H1 (cell line): ENCODE measurements around the gene SH2D4B. TPM values are rescaled to one million over a fixed set of nuclear protein-coding genes. Genes with fewer than 3 reads are reported as not detected.
A peak's percentile ranks its signal among the peaks of the same experiment; 100 is the strongest.

Experiments
- CTCF ChIA-PET: fragments of 300-600 bp; sonication (Branson Sonifier 250); formaldehyde crosslinking; loops from one replicate; lab custom pipeline; 2021; ENCODE audit not compliant: partially characterized antibody; lab: Charles Lee
- POLR2A ChIA-PET: fragments of 300-600 bp; sonication (Branson Sonifier 250); formaldehyde crosslinking; loops from one replicate; lab custom pipeline; 2021; ENCODE audit warnings: inconsistent platforms; ENCODE audit not compliant: partially characterized antibody; lab: Charles Lee
- DNase-seq, 2 experiments: peaks; one replicate each; pipeline versions ENCODE4 v3.0.0 to v3.0.0-alpha.2; 2010 to 2022; ENCODE audit warnings: low spot score in 2 of 2, low read depth in 1 of 2, mixed read lengths in 1 of 2
- FAIRE-seq: peaks from 2 replicates; lab custom pipeline; 2011; peaks lifted over from hg19 to GRCh38; lab: Jason Lieb, UNC
- H2AFZ ChIP-seq: 2 replicates; pipeline ENCODE4 v1.8.1; 2012; ENCODE audit warnings: low read length, inconsistent platforms
- H2AK5ac ChIP-seq: 2 replicates; pipeline ENCODE4 v1.6.1; 2013; ENCODE audit warnings: low read depth, low read length
- H2BK120ac ChIP-seq: replicated peaks from 2 replicates; pipeline ENCODE3; 2013; ENCODE audit warnings: low read depth, low read length, inconsistent platforms
- H2BK12ac ChIP-seq: 2 replicates; pipeline ENCODE4 v1.6.1; 2013; ENCODE audit warnings: low read depth, low read length
- H2BK15ac ChIP-seq: 2 replicates; pipeline ENCODE4 v1.6.1; 2013; ENCODE audit warnings: low read length
- H2BK20ac ChIP-seq: 2 replicates; pipeline ENCODE4 v1.6.1; 2013; ENCODE audit warnings: low read length
- H2BK5ac ChIP-seq: 2 replicates; pipeline ENCODE4 v1.6.1; 2013; ENCODE audit warnings: low read depth, low read length
- H3K14ac ChIP-seq: 2 replicates; pipeline ENCODE4 v1.6.1; 2013; ENCODE audit warnings: inconsistent platforms; ENCODE audit not compliant: insufficient read length
- H3K18ac ChIP-seq: 2 replicates; pipeline ENCODE4 v1.6.1; 2013; ENCODE audit warnings: low read length; ENCODE audit errors: extremely low read depth
- H3K23ac ChIP-seq: 2 replicates; pipeline ENCODE4 v1.6.1; 2013; ENCODE audit warnings: inconsistent platforms; ENCODE audit not compliant: insufficient read length
- H3K23me2 ChIP-seq: 2 replicates; pipeline ENCODE4 v1.6.1; 2013; ENCODE audit warnings: low read depth, low read length
- H3K27ac ChIP-seq: 2 replicates; pipeline ENCODE4 v1.6.1; 2011; ENCODE audit warnings: low read depth, low read length, inconsistent platforms
- H3K27me3 ChIP-seq, 4 experiments: replicated peaks in 1 of 4; 1 replicate in 1 of 4; 2 replicates in 3 of 4; pipeline versions ENCODE4 v1.6.1 to v1.8.1; 2011 to 2013; ENCODE audit warnings: low read length in 3 of 4, mild to moderate bottlenecking in 3 of 4, inconsistent platforms in 2 of 4, mixed read lengths in 2 of 4, moderate library complexity in 1 of 4; ENCODE audit not compliant: control insufficient read depth in 3 of 4, insufficient read depth in 3 of 4; ENCODE audit errors: extremely low read depth in 1 of 4
- H3K36me3 ChIP-seq, 4 experiments: 2 replicates each; pipeline versions ENCODE4 v1.6.1 to v1.8.1; 2011 to 2013; ENCODE audit warnings: mild to moderate bottlenecking in 4 of 4, low read length in 3 of 4, moderate library complexity in 2 of 4, control low read depth in 1 of 4, inconsistent platforms in 1 of 4; ENCODE audit not compliant: insufficient read depth in 4 of 4, control insufficient read depth in 2 of 4
- H3K4ac ChIP-seq: replicated peaks from 2 replicates; pipeline ENCODE3; 2013; ENCODE audit warnings: low read length, low read depth, mixed read lengths, inconsistent platforms; ENCODE audit not compliant: insufficient read length
- H3K4me1 ChIP-seq, 4 experiments: replicated peaks in 1 of 4; 1 replicate in 1 of 4; 2 replicates in 3 of 4; pipeline versions ENCODE4 v1.6.1 to v1.8.1; 2011 to 2013; ENCODE audit warnings: low read length in 3 of 4, inconsistent platforms in 2 of 4, mixed read lengths in 1 of 4; ENCODE audit not compliant: insufficient read depth in 4 of 4, control insufficient read depth in 3 of 4
- H3K4me2 ChIP-seq, 2 experiments: 2 replicates each; pipeline versions ENCODE4 v1.6.1 to v1.8.1; 2011 to 2013; ENCODE audit warnings: low read depth in 2 of 2, low read length in 2 of 2, control low read depth in 1 of 2, inconsistent platforms in 1 of 2, mild to moderate bottlenecking in 1 of 2; ENCODE audit not compliant: insufficient read depth in 1 of 2
- H3K4me3 ChIP-seq, 4 experiments: fragments of 200-600, 300-600 bp in 1 of 4; sonication (generic), shearing (Covaris generic), sonication (Bioruptor Twin) in 1 of 4; 2 replicates each; pipeline versions ENCODE4 v1.5.1 to v1.8.1; 2011 to 2016; ENCODE audit warnings: low read length in 4 of 4, low read depth in 3 of 4, control low read depth in 2 of 4, inconsistent platforms in 2 of 4, mild to moderate bottlenecking in 2 of 4, mixed read lengths in 1 of 4, moderate library complexity in 1 of 4; ENCODE audit not compliant: insufficient read depth in 2 of 4; ENCODE audit errors: extremely low read depth in 1 of 4
- H3K56ac ChIP-seq: replicated peaks from 2 replicates; pipeline ENCODE3; 2013; ENCODE audit warnings: low read depth, mild to moderate bottlenecking, mixed read lengths, low read length, inconsistent platforms; ENCODE audit not compliant: insufficient read length
- H3K79me1 ChIP-seq: 2 replicates; pipeline ENCODE4 v1.6.1; 2013; ENCODE audit warnings: low read depth, low read length, control low read depth
- H3K79me2 ChIP-seq, 2 experiments: 2 replicates each; pipeline versions ENCODE4 v1.6.1 to v1.8.1; 2012 to 2013; ENCODE audit warnings: low read length in 2 of 2, mild to moderate bottlenecking in 2 of 2, inconsistent platforms in 1 of 2; ENCODE audit not compliant: insufficient read depth in 2 of 2, control insufficient read depth in 1 of 2
- H3K9ac ChIP-seq, 4 experiments: replicated peaks in 1 of 4; 1 replicate in 1 of 4; 2 replicates in 3 of 4; pipeline versions ENCODE4 v1.6.1 to v1.8.1; 2011 to 2013; ENCODE audit warnings: low read depth in 3 of 4, low read length in 3 of 4, control low read depth in 2 of 4, mild to moderate bottlenecking in 2 of 4, moderate library complexity in 2 of 4, inconsistent platforms in 1 of 4; ENCODE audit errors: extremely low read depth in 1 of 4
- H3K9me3 ChIP-seq, 2 experiments: 2 replicates each; pipeline versions ENCODE4 v1.6.1 to v1.8.1; 2012 to 2013; ENCODE audit warnings: mild to moderate bottlenecking in 2 of 2, moderate library complexity in 2 of 2, control low read depth in 1 of 2, inconsistent platforms in 1 of 2, low read depth in 1 of 2, low read length in 1 of 2, mixed read lengths in 1 of 2; ENCODE audit not compliant: insufficient read depth in 2 of 2
- H4K20me1 ChIP-seq, 2 experiments: replicated peaks in 1 of 2; 2 replicates each; pipeline versions ENCODE3 to v1.8.1; 2011 to 2013; ENCODE audit warnings: inconsistent platforms in 2 of 2, low read length in 2 of 2, mild to moderate bottlenecking in 1 of 2; ENCODE audit not compliant: insufficient read depth in 2 of 2, control insufficient read depth in 1 of 2
- H4K5ac ChIP-seq: 2 replicates; pipeline ENCODE4 v1.6.1; 2013; ENCODE audit warnings: low read length, low read depth, mixed read lengths, inconsistent platforms; ENCODE audit not compliant: insufficient read length
- H4K8ac ChIP-seq: 2 replicates; pipeline ENCODE4 v1.8.0; 2013; ENCODE audit warnings: mild to moderate bottlenecking, moderate library complexity, low read length, inconsistent platforms; ENCODE audit not compliant: insufficient read depth; ENCODE audit errors: extremely low read depth
- H4K91ac ChIP-seq: replicated peaks from 2 replicates; pipeline ENCODE3; 2013; ENCODE audit warnings: low read length, mixed read lengths, inconsistent platforms; ENCODE audit not compliant: insufficient read length
- ASH2L ChIP-seq: fragments of 200-600, 300-600 bp; sonication (generic); IDR thresholded peaks from one replicate; pipeline ENCODE4 v1.7.1; 2017; ENCODE audit warnings: low read length
- CHD2 ChIP-seq: IDR thresholded peaks from 2 replicates; pipeline ENCODE4 v1.6.1; 2012; ENCODE audit warnings: low read length, improper control_type of control experiment
- EP300 ChIP-seq, 2 experiments: IDR thresholded peaks; 1 replicate in 1 of 2; 2 replicates in 1 of 2; pipeline ENCODE4 v1.6.1; 2011 to 2012; ENCODE audit warnings: low read depth in 2 of 2, low read length in 2 of 2, mild to moderate bottlenecking in 2 of 2, borderline replicate concordance in 1 of 2, inconsistent platforms in 1 of 2, moderate library complexity in 1 of 2
- JUN ChIP-seq: IDR thresholded peaks from 2 replicates; pipeline ENCODE4 v1.6.1; 2011; ENCODE audit warnings: low read depth, mild to moderate bottlenecking, improper control_type of control experiment, low read length
- KDM1A ChIP-seq: fragments of 200-600, 300-600 bp; sonication (generic); IDR thresholded peaks from 2 replicates; pipeline ENCODE4 v1.7.1; 2016; ENCODE audit warnings: mild to moderate bottlenecking, low read length, borderline replicate concordance
- KDM5A ChIP-seq: fragments of 200-600 bp; IDR thresholded peaks from 2 replicates; pipeline ENCODE4 v1.7.1; 2012; ENCODE audit warnings: mild to moderate bottlenecking, low read length, inconsistent platforms, mixed read lengths
- NRF1 ChIP-seq: IDR thresholded peaks from 2 replicates; pipeline ENCODE4 v1.6.1; 2011; ENCODE audit warnings: mild to moderate bottlenecking, low read depth, low read length, improper control_type of control experiment
- RFX5 ChIP-seq: IDR thresholded peaks from 2 replicates; pipeline ENCODE4 v1.6.1; 2011; ENCODE audit warnings: low read depth, low read length, improper control_type of control experiment, borderline replicate concordance
- SIX5 ChIP-seq: IDR thresholded peaks from 2 replicates; pipeline ENCODE4 v1.6.1; 2011; ENCODE audit warnings: mild to moderate bottlenecking, low read depth, low read length
- SP1 ChIP-seq: IDR thresholded peaks from 2 replicates; pipeline ENCODE4 v1.6.1; 2011; ENCODE audit warnings: low read depth, low read length
- TAF1 ChIP-seq: IDR thresholded peaks from 2 replicates; pipeline ENCODE4 v1.6.1; 2011; ENCODE audit warnings: mild to moderate bottlenecking, low read depth, low read length
- WGBS, 2 experiments: shearing (Covaris generic) in 1 of 2; methylation state at CpG; one replicate each; pipeline versions ENCODE4 v1.1.6 to v1.1.7; 2013 to 2015; ENCODE audit warnings: low lambda C conversion rate in 2 of 2, mixed read lengths in 2 of 2, inconsistent platforms in 1 of 2, low coverage in 1 of 2, missing lambda C conversion rate in 1 of 2; ENCODE audit not compliant: insufficient replicate concordance in 2 of 2, insufficient coverage in 1 of 2, insufficient read length in 1 of 2; ENCODE audit errors: extremely low coverage in 1 of 2, missing lambda C conversion rate in 1 of 2; 5-methylcytosine and 5-hydroxymethylcytosine counted together
- polyA plus RNA-seq, 7 experiments: library from polyadenylated mRNA; depleted of rRNA in 3 of 7; stranded (reverse) in 5 of 7; unstranded in 2 of 7; fragments of >200 nt in 5 of 7; fragments of 200-250 nt in 2 of 7; gene quantifications; 1 replicate in 5 of 7; 2 replicates in 1 of 7; 4 replicates in 1 of 7; pipeline versions ENCODE4 v1.2.1 to v1.2.3, GENCODE V29; 2011 to 2013; ENCODE audit warnings: missing spikeins in 2 of 7, mixed read lengths in 2 of 7
- total RNA-seq: library from RNA; stranded (reverse); fragmentation: NEBNext Ultra II Directional; extraction: Animal tissue kit (Norgen Biotek cat#: 25700); gene quantifications from 2 replicates; pipeline ENCODE4 v1.2.1, GENCODE V29; 2021
- TF ChIP-seq, protein P1 (sequence below): IDR thresholded peaks from 2 replicates; pipeline ENCODE4 v1.6.1; 2011; ENCODE audit warnings: low read length, improper control_type of control experiment

The SH2D4B gene
- total and polyA plus RNA-seq, 2 of the 8 experiments (the other 6 are each of a cell fraction or from before 2014, with no cell fraction given): 0.06 to 0.13 TPM

GRCh38 chr10:80684259-80684658 lies 146.6 kb downstream of the SH2D4B start:
- Histone ChIP-seq H3K4me1 (no peaks in the 10 kb centered on the region), H3K27me3 (no peaks in the 10 kb centered on the region), H3K4me3 (no peak overlapping the region), H3K23me2 (no peaks in the 10 kb centered on the region), H3K9me3 (no peaks in the 10 kb centered on the region), H3K79me1 (no peaks in the 10 kb centered on the region), H3K18ac (no peak overlapping the region), H3K4ac (no peak overlapping the region), H2BK5ac (no peak overlapping the region), H4K20me1 (no peaks in the 10 kb centered on the region), H2BK20ac (no peak overlapping the region), H2AFZ (0 out of 2 replicates have a peak overlapping the region, but pooled peaks have one; percentile 28), H4K5ac (no peak overlapping the region), H2BK120ac (no peak overlapping the region), H4K91ac (no peak overlapping the region), H3K36me3 (no peaks in the 10 kb centered on the region), H2BK12ac (no peak overlapping the region), H2BK15ac (no peak overlapping the region), H3K9ac (no peak overlapping the region), H2AK5ac (no peak overlapping the region), H4K8ac (no peak overlapping the region), H3K14ac (no peak overlapping the region), H3K27ac (no peak overlapping the region), H3K56ac (no peak overlapping the region), H3K79me2 (no peaks in the 10 kb centered on the region), H3K23ac (no peak overlapping the region), H3K4me2 (no peak overlapping the region)
- FAIRE-seq (peak; percentile 92), DNase-seq (no peak)
- POLR2A ChIA-PET: no interaction called here
- 83% methylated on average over 1 of the region's 1 CpG; no CpG with 5 or more reads in 1 of the 2 experiments for WGBS, 2 experiments
- CTCF ChIA-PET: interaction anchor here (1.0 to 2.6 kb wide), 6 partner anchors 16 to 261 kb away, joined by 3 to 21 read pairs (median 4); no protein-coding TSS in a partner anchor
- TF ChIP-seq SP1 (peak; percentile 55; the same call in 1 of the 2 replicates), KDM1A (no peak), KDM5A (no peak), TAF1 (no peak), ASH2L (no peak), JUN (no peak), RFX5 (no peak), EP300 (IDR thresholded peaks at IDR 0.05; ENCODE audit: borderline replicate concordance in 1 of 2, low read depth in 2 of 2, low read length in 2 of 2) (no peak), CHD2 (0 out of 2 replicates have a peak, but pooled peaks have one; percentile 12), NRF1 (no peak), SIX5 (peak; percentile 85)
- TF ChIP-seq, protein P1, sequence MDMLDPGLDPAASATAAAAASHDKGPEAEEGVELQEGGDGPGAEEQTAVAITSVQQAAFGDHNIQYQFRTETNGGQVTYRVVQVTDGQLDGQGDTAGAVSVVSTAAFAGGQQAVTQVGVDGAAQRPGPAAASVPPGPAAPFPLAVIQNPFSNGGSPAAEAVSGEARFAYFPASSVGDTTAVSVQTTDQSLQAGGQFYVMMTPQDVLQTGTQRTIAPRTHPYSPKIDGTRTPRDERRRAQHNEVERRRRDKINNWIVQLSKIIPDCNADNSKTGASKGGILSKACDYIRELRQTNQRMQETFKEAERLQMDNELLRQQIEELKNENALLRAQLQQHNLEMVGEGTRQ: peak; percentile 78
